ENCODE data around the gene DCAF15.
"Not testable (repeated sequence)": the region's sequence is repeated elsewhere in the genome, so short reads cannot be mapped to it uniquely, and the experiment has no call there.

The DCAF15 gene

DNA sequence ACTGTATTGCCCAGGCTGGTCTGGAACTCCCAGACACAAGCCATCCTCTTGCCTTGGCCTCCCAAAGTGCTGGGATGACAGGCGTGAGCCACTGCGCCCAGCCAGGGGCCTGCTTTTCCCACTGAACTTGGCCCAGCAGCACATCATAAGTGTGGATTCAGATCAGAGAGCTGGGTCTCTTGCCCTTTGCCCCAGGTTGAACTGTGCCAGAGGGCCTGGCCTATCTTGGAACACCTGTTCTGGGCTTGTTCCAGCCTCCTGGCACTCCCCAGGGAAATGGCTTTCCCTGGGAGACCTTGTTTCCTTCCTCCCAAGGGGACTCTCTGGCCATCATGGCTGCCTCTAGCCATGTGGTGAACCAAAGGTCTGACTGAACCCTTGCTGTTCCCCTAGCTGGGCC lies 42.9 kb upstream of the DCAF15 start:
- no peak for TF ChIP-seq ZFX (IDR thresholded peaks at IDR 0.05; ENCODE audit: borderline replicate concordance)
- TF ChIP-seq, protein P1, sequence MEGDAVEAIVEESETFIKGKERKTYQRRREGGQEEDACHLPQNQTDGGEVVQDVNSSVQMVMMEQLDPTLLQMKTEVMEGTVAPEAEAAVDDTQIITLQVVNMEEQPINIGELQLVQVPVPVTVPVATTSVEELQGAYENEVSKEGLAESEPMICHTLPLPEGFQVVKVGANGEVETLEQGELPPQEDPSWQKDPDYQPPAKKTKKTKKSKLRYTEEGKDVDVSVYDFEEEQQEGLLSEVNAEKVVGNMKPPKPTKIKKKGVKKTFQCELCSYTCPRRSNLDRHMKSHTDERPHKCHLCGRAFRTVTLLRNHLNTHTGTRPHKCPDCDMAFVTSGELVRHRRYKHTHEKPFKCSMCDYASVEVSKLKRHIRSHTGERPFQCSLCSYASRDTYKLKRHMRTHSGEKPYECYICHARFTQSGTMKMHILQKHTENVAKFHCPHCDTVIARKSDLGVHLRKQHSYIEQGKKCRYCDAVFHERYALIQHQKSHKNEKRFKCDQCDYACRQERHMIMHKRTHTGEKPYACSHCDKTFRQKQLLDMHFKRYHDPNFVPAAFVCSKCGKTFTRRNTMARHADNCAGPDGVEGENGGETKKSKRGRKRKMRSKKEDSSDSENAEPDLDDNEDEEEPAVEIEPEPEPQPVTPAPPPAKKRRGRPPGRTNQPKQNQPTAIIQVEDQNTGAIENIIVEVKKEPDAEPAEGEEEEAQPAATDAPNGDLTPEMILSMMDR (IDR thresholded peaks at IDR 0.05) = no peak
- no peak overlapping the region for H3K27ac ChIP-seq

DNA sequence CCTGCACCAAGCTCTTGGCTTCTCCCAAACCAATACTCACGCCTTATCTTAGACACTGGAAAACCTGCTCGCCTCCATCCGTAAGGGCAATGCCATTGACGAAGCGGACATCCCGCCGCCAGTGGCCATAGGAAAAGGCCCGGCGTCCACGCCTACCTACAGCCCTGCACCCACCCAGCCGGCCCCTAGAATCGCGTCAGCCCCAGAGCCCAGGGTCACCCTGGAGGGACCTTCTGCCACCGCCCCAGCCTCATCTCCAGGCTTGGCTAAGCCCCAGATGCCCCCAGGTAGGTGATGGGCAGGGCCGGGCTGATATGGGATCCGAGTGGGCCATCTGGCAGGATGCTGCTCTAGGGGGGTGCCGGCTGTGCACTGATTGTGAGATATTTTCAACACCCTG lies 39.0 kb upstream of the DCAF15 start:
- TF ChIP-seq, protein P1 (IDR thresholded peaks at IDR 0.05) = no peak
- TF ChIP-seq ZFX (IDR thresholded peaks at IDR 0.05; ENCODE audit: borderline replicate concordance) = no peak
- H3K27ac ChIP-seq = no peak overlapping the region

DNA sequence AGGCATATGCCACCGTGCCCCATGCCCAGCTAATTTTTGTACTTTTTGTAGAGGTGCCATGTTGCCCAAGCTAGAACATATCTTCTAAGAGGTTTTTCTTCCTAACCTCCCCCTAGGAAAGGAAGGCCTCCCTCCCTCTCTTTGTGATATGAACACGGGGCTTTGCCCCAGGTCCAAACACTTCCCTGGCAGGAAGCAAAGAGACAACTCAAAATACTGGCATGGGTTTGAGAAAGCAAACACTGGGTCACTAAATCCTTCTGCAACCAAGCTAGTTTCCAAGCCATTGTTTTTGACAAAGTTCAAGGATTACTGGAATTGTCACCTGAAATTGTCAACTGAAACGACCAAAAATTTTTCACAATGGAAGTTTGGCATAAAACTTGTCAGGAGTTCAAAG lies 37.5 kb upstream of the DCAF15 start:
- H3K27ac ChIP-seq = no peak overlapping the region
- no peak for TF ChIP-seq ZFX (IDR thresholded peaks at IDR 0.05; ENCODE audit: borderline replicate concordance)
- TF ChIP-seq, protein P1 (IDR thresholded peaks at IDR 0.05) = no peak

DNA sequence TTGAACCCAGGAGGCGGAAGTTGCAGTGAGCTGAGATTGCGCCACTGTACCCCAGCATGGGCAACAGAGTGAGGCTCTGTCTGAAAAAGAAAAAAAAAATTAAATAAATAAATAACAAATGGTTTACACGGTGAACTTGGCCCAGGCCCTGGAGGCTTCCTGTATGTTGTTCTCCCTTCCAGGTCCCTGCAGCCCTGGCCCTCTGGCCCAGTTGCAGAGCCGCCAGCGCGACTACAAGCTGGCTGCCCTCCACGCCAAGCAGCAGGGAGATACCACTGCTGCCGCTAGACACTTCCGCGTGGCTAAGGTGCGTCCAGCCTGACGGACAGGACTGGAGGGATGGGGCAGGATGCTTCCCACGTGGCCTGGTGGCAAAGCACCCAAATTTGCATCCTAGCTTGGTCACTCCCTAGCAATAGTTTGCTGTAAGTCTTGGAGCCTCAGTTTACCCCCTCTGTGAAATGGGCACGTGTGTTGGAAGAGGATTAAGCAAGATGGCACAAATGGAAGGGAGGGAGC lies 34.4 kb upstream of the DCAF15 start:
- no peak overlapping the region for H3K27ac ChIP-seq
- TF ChIP-seq, protein P1 (IDR thresholded peaks at IDR 0.05) = no peak
- TF ChIP-seq ZFX (IDR thresholded peaks at IDR 0.05; ENCODE audit: borderline replicate concordance) = no peak

DNA sequence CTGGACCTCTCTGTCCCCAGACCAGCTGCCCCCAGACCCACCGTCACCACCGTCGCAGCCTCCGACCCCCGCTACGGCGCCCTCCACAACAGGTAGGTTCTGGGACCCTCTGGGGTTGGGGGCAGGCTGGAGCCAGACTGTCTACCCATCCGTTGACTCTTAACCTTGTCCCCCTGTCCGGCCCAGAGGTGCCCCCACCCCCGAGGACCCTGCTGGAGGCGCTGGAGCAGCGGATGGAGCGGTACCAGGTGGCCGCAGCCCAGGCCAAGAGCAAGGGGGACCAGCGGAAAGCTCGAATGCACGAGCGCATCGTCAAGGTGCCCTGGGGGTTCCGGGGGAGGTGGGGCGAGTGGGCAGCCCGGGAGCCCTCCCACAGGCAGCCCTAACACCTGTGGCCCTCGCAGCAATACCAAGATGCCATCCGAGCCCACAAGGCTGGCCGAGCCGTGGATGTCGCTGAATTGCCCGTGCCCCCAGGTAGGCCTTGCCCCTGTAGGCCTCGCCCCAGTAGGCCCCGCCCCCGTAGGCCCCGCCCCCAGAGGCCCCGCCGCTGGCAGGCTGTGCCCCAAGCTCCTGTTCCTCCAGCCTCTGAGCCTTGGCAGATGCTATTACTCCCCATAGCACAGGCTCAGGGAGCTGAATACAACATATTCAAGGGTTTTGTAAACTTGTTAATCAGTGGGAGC lies 33.4 kb upstream of the DCAF15 start:
- H3K27ac ChIP-seq = no peak overlapping the region
- no peak for TF ChIP-seq ZFX (IDR thresholded peaks at IDR 0.05; ENCODE audit: borderline replicate concordance)
- TF ChIP-seq, protein P1 (IDR thresholded peaks at IDR 0.05) = no peak

DNA sequence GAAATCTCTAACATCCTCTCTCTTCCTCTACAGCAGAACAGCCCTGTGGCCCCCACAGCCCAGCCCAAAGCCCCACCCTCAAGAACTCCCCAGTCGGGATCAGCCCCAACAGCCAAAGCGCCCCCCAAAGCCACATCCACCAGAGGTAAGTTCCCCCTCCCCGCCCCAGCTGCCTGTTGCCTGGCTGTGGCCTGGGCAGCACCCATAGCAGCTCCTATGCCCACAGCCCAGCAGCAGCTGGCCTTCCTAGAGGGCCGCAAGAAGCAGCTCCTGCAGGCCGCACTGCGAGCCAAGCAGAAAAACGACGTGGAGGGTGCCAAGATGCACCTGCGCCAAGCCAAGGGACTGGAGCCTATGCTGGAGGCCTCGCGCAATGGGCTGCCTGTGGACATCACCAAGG lies 31.8 kb upstream of the DCAF15 start:
- TF ChIP-seq, protein P1 (IDR thresholded peaks at IDR 0.05) = no peak
- TF ChIP-seq ZFX (IDR thresholded peaks at IDR 0.05; ENCODE audit: borderline replicate concordance) = no peak
- no peak overlapping the region for H3K27ac ChIP-seq

DNA sequence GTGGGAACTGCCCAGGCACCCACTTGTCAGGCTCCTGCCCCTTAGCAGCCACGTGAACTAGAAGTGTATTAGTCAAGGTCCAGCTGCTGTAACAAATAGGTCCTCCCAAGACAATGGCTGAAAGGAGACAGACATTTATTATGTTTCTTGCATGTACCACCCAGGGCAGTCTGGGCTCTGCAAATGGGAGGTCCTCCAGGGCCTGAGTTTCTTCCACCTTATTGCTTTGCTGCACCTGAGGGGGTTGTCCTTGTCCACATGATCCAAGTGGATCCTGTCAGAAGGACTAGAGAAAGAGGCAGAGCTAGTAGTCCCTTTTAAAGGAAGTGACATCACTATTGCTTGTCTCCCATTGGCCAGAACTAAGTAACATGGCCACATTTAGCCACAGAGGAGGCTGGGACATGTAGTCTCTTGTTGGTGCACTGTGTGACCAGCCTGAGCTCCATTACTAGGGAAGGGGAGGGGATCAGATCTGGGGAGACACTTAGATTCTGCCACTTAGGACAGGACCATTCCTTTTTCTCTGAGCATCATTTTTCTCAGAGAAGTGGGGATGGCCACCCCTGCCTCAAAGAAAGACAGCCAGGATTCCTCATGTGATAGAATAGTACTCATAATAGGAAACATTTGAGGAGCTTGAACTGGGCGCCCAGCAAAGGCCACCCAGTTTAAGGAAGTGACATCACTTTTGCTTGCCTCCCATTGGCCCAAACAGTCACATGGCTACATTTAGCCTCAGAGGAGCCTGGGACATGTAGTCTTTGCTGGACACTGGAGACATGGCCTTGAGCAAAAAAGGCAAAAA lies 31.2 kb upstream of the DCAF15 start:
- H3K27ac ChIP-seq = no peak overlapping the region
- no peak for TF ChIP-seq ZFX (IDR thresholded peaks at IDR 0.05; ENCODE audit: borderline replicate concordance)
- TF ChIP-seq, protein P1 (IDR thresholded peaks at IDR 0.05) = no peak

DNA sequence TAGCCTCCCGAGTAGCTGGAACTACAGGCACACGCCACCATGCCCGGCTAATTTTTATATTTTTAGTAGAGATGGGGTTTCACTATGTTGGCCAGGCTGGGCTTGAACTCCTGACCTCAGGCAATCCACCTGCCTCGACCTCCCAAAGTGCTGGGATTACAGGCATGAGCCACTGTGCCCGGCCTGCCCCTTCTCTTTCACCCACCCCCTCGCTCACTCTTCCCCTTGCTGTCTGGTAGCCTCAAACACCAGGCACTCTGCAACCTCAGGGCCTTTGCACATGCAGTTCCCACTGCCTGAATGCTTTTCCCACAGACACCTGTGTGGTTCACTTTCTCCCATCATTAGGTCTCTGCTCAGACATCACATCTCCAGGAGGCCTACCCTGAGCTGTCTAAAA lies 30.2 kb upstream of the DCAF15 start:
- H3K27ac ChIP-seq = not testable (repeated sequence)
